HG03139 (cell line): ENCODE results near the gene ANGPTL1.

Experiments
- ATAC-seq: cut with Tn5 transposase; IDR thresholded peaks from one replicate; pipeline ENCODE4 v1.9.1; 2021; ENCODE audit not compliant: unreplicated experiment

The ANGPTL1 gene

GRCh38 chr1:178870944-178871343 is at the start of gene ANGPTL1:
ANGPTL1 (minus strand) TSS chr1:178871077; CDS start chr1:178865776, 5,301 bp downstream.
- no peak for ATAC-seq

GRCh38 chr1:178919581-178919980 is 48.7 kb upstream of the ANGPTL1 start:
- no peak for ATAC-seq

GRCh38 chr1:178918955-178919354 is 48.1 kb upstream of the ANGPTL1 start:
- no peak for ATAC-seq

- ATAC-seq: no peak
These were observed 47.4 kb upstream of the ANGPTL1 start for GRCh38 chr1:178918308-178918707.

- no peak for ATAC-seq
These were observed 45.7 kb upstream of the ANGPTL1 start for GRCh38 chr1:178916448-178917174.

GRCh38 chr1:178912597-178912996 is 41.7 kb upstream of the ANGPTL1 start:
- ATAC-seq: no peak

GRCh38 chr1:178910023-178910422 is 39.1 kb upstream of the ANGPTL1 start:
- no peak for ATAC-seq

GRCh38 chr1:178908358-178908757 is 37.5 kb upstream of the ANGPTL1 start:
- no peak for ATAC-seq

GRCh38 chr1:178901482-178902125 is 30.7 kb upstream of the ANGPTL1 start:
- no peak for ATAC-seq

GRCh38 chr1:178899402-178899801 is 28.5 kb upstream of the ANGPTL1 start:
- no peak for ATAC-seq

- no peak for ATAC-seq
These were observed 27.5 kb upstream of the ANGPTL1 start for GRCh38 chr1:178898401-178898800.

- ATAC-seq: no peak
These were observed 25.1 kb upstream of the ANGPTL1 start for GRCh38 chr1:178895928-178896327.

GRCh38 chr1:178886551-178886950 is 15.7 kb upstream of the ANGPTL1 start:
- ATAC-seq: no peak

GRCh38 chr1:178885869-178886268 is 15.0 kb upstream of the ANGPTL1 start:
- ATAC-seq: no peak

GRCh38 chr1:178881950-178882349 is 11.1 kb upstream of the ANGPTL1 start:
- ATAC-seq: no peak

- ATAC-seq: no peak
These were observed 7.0 kb upstream of the ANGPTL1 start for GRCh38 chr1:178877896-178878295.

GRCh38 chr1:178875936-178876335 is 5.1 kb upstream of the ANGPTL1 start:
- no peak for ATAC-seq

GRCh38 chr1:178874966-178875365 is 4.1 kb upstream of the ANGPTL1 start:
- ATAC-seq: no peak

GRCh38 chr1:178871551-178872320 is 859 bp upstream of the ANGPTL1 start:
- no peak for ATAC-seq

GRCh38 chr1:178870221-178870620 is 656 bp downstream of the ANGPTL1 start:
- no peak for ATAC-seq

- ATAC-seq: no peak
These were observed 1.7 kb downstream of the ANGPTL1 start for GRCh38 chr1:178869119-178869697.
